HepG2 (cell line): ENCODE measurements around the gene TIMM17A. TPM values are rescaled to one million over a fixed set of nuclear protein-coding genes. Genes with fewer than 3 reads are reported as not detected.

Experiments
- ATF2 ChIP-seq: sonication (generic); formaldehyde crosslinking; IDR thresholded peaks from 2 replicates; pipeline ENCODE4 v1.4.0; 2020; ENCODE audit warnings: missing genetic modification reagents
- ETV6 ChIP-seq: sonication (generic); formaldehyde crosslinking; conservative IDR thresholded peaks from 2 replicates; pipeline ENCODE4 v1.4.0; 2020; ENCODE audit warnings: missing genetic modification reagents
- FOXA1 ChIP-seq, 2 experiments: fragments of 450-650 bp in 1 of 2; sonication (generic) in 1 of 2; formaldehyde crosslinking in 1 of 2; IDR thresholded peaks; 2 replicates each; pipeline versions ENCODE4 v1.4.0 to v1.6.1; 2016 to 2020; ENCODE audit warnings: missing genetic modification reagents in 1 of 2
- GTF2F1 ChIP-seq: fragments of 150-350 bp; IDR thresholded peaks from 2 replicates; pipeline ENCODE4 v1.6.1; 2014; ENCODE audit warnings: low read length
- MAZ ChIP-seq, 2 experiments: sonication (generic) in 1 of 2; formaldehyde crosslinking in 1 of 2; IDR thresholded peaks; 2 replicates each; pipeline versions ENCODE4 v1.5.0 to v1.6.1; 2012 to 2020; ENCODE audit warnings: low read depth in 2 of 2, mild to moderate bottlenecking in 2 of 2, borderline replicate concordance in 1 of 2, improper control_type of control experiment in 1 of 2, low read length in 1 of 2, missing genetic modification reagents in 1 of 2, moderate library complexity in 1 of 2
- PHF20 ChIP-seq: sonication (generic); formaldehyde crosslinking; IDR thresholded peaks from 2 replicates; pipeline ENCODE4 v1.5.0; 2020; ENCODE audit warnings: mild to moderate bottlenecking, missing genetic modification reagents
- SNAPC4 ChIP-seq: sonication (generic); formaldehyde crosslinking; IDR thresholded peaks from 2 replicates; pipeline ENCODE4 v1.4.0; 2020; ENCODE audit warnings: mild to moderate bottlenecking, missing genetic modification reagents
- SRSF1 ChIP-seq: fragments of 200-400 bp; formaldehyde crosslinking; optimal IDR thresholded peaks from 2 replicates; pipeline ENCODE3; 2017; ENCODE audit warnings: mild to moderate bottlenecking, low read depth, low read length, moderate library complexity
- SRSF4 ChIP-seq: fragments of 200-400 bp; formaldehyde crosslinking; IDR thresholded peaks from one replicate; pipeline ENCODE4 v1.6.1; 2018; ENCODE audit warnings: mild to moderate bottlenecking, low read depth, low read length, moderate library complexity; ENCODE audit not compliant: poor library complexity, severe bottlenecking
- SUZ12 ChIP-seq: fragments of 150-350 bp; IDR thresholded peaks from 2 replicates; pipeline ENCODE4 v1.6.1; 2014; ENCODE audit warnings: low read depth, low read length
- TCF7L2 ChIP-seq: IDR thresholded peaks from 2 replicates; pipeline ENCODE4 v1.6.1; 2011; ENCODE audit warnings: mild to moderate bottlenecking, low read depth, low read length, moderate library complexity
- ZFP36L1 ChIP-seq: sonication (generic); formaldehyde crosslinking; IDR thresholded peaks from 2 replicates; pipeline ENCODE4 v1.8.0; 2022; ENCODE audit warnings: mild to moderate bottlenecking, missing genetic modification reagents, moderate library complexity
- ZNF138 ChIP-seq: sonication (generic); formaldehyde crosslinking; IDR thresholded peaks from 2 replicates; pipeline ENCODE4 v1.5.0; 2020; ENCODE audit warnings: mild to moderate bottlenecking, low read depth, missing genetic modification reagents
- ZNF263 ChIP-seq: sonication (generic); formaldehyde crosslinking; IDR thresholded peaks from 2 replicates; pipeline ENCODE4 v1.4.0; 2020; ENCODE audit warnings: missing genetic modification reagents
- ZNF496 ChIP-seq: sonication (generic); formaldehyde crosslinking; IDR thresholded peaks from 2 replicates; pipeline ENCODE4 v1.8.1; 2023; ENCODE audit warnings: mild to moderate bottlenecking, moderate library complexity, missing genetic modification reagents; ENCODE audit not compliant: insufficient replicate concordance
- ZNF547 ChIP-seq: sonication (generic); formaldehyde crosslinking; IDR thresholded peaks from 2 replicates; pipeline ENCODE4 v1.5.1; 2020; ENCODE audit warnings: mild to moderate bottlenecking, missing genetic modification reagents
- ZNF710 ChIP-seq: sonication (generic); formaldehyde crosslinking; IDR thresholded peaks from 2 replicates; pipeline ENCODE4 v1.5.0; 2020; ENCODE audit warnings: mild to moderate bottlenecking, missing genetic modification reagents, borderline replicate concordance
- ZNF724P ChIP-seq: sonication (generic); formaldehyde crosslinking; IDR thresholded peaks from 2 replicates; pipeline ENCODE4 v1.8.0; 2022; ENCODE audit warnings: missing genetic modification reagents, borderline replicate concordance
- polyA plus RNA-seq, 8 experiments: library from polyadenylated mRNA; depleted of rRNA in 3 of 8; stranded (reverse) in 7 of 8; unstranded in 1 of 8; fragments of >200 nt; fragmentation: Illumina TruSeq in 4 of 8; extraction: Trizol in 4 of 8; gene quantifications; 2 replicates each; pipeline versions ENCODE4 v1.2.1 to v1.2.3, GENCODE V29; 2011 to 2016; ENCODE audit warnings: low read depth in 4 of 8, missing spikeins in 1 of 8, mixed read lengths in 1 of 8; ENCODE audit not compliant: insufficient read depth in 1 of 8
- total RNA-seq, 5 experiments: library from RNA; depleted of rRNA; stranded (reverse); fragments of >200 nt; fragmentation: Illumina TruSeq; extraction: Trizol; gene quantifications; 2 replicates each; pipeline ENCODE4 v1.2.3, GENCODE V29; 2016; ENCODE audit warnings: low read depth in 1 of 5

The TIMM17A gene
- total and polyA plus RNA-seq, 2 of the 13 experiments (the other 11 are each of a cell fraction or from before 2014, with no cell fraction given), result 50.8 to 97.8 TPM

- TF ChIP-seq ATF2 (CRISPR knock-in tag), result peak; percentile 86
- TF ChIP-seq ZNF724P (CRISPR knock-in tag), result peak; percentile 13; the same call in 1 of the 2 replicates
- no peak for TF ChIP-seq SUZ12
- TF ChIP-seq TCF7L2, result no peak
- TF ChIP-seq FOXA1 (IDR thresholded peaks at IDR 0.05), result no peak
- TF ChIP-seq FOXA1 (CRISPR knock-in tag; IDR thresholded peaks at IDR 0.05), result no peak
- TF ChIP-seq ZNF138 (CRISPR knock-in tag), result 0 out of 2 replicates have a peak, but pooled peaks have one; percentile 66
- TF ChIP-seq ZNF496 (CRISPR knock-in tag), result no peak
- peak; percentile 74 for TF ChIP-seq ZNF263 (CRISPR knock-in tag)
- TF ChIP-seq SNAPC4 (CRISPR knock-in tag), result peak; percentile 98
- TF ChIP-seq ZNF547 (CRISPR knock-in tag), result 0 out of 2 replicates have a peak, but pooled peaks have one; percentile 19
- TF ChIP-seq GTF2F1, result peak; percentile 96
- TF ChIP-seq ZFP36L1, result peak; percentile 31; the same call in 1 of the 2 replicates
- TF ChIP-seq ZNF710 (CRISPR knock-in tag), result peak; percentile 44; the same call in 1 of the 2 replicates
- TF ChIP-seq SRSF4, result no peak
- TF ChIP-seq ETV6, result no peak
- 0 out of 2 replicates have a peak, but pooled peaks have one; percentile 45 for TF ChIP-seq MAZ (IDR thresholded peaks at IDR 0.05; ENCODE audit: borderline replicate concordance, low read depth, low read length)
- TF ChIP-seq MAZ (CRISPR knock-in tag; IDR thresholded peaks at IDR 0.05; ENCODE audit: low read depth), result peak; percentile 59; the same call in 1 of the 2 replicates
- peak; percentile 60 for TF ChIP-seq SRSF1
- no peak for TF ChIP-seq PHF20
These were observed 55.1 kb downstream of the TIMM17A start, which contains the start of gene ELF3 (continued) for GRCh38 chr1:202010180-202011015.
